Measurements from ENCODE around the gene SLC13A2. TPM values are rescaled to one million over a fixed set of nuclear protein-coding genes. Genes with fewer than 3 reads are reported as not detected.

Gene SLC13A2
- total and polyA plus RNA-seq, 9 of the 15 experiments (the other 6 are each of a cell fraction or from before 2014, with no cell fraction given), result 0.13 TPM; not detected in 8

DNA sequence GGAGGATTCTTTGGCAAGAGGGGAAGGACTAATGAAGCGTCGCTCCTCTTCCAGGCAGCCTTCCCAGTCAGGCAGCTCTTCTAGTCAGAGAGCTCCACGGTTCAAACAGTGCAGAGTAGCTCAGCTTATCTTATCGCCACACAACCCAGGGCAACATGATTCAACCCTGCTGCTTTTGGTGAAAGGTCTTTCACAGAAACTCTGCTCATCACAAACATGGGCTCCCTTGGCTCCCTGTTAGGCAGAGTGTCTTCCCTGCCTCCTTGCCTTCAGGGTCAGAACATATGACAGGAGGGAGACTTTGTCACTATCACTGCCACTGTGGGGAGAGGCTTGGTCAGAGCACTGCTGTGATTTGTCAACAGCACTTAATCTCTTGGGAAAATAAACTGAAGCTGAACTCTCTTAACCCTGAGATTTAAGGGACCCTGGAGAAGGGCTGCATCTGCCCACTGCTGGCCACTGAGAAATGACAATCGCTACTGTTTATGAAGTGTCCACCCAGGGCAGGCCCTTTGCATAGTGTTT, 6.9 kb upstream of the SLC13A2 start (continued):
- TF ChIP-seq CEBPG (CRISPR knock-in tag; IDR thresholded peaks at IDR 0.05) (peak; percentile 86), CEBPG (tag; conservative IDR thresholded peaks at IDR 0.05 in 1 of 2, IDR thresholded peaks at IDR 0.05 in 1 of 2) (peak in 1 of 2 experiments; percentile 59; a peak in 1 of 4 replicates), TRIM24 (IDR thresholded peaks at IDR 0.05) (peak; percentile 71 to 74; a peak in 2 of 4 replicates), PTRF (tag; IDR thresholded peaks at IDR 0.05) (no peak), PHF20 (IDR thresholded peaks at IDR 0.05; ENCODE audit: partially characterized antibody) (no peak), FOSL1 (tag; conservative IDR thresholded peaks at IDR 0.05) (peak; percentile 78), CTBP1 (IDR thresholded peaks at IDR 0.05; ENCODE audit: borderline replicate concordance) (no peak), ETS2 (tag; IDR thresholded peaks at IDR 0.05; ENCODE audit: borderline replicate concordance, poor library complexity, severe bottlenecking) (no peak), MBD2 (IDR thresholded peaks at IDR 0.05; ENCODE audit: borderline replicate concordance, low read depth) (no peak), FOXK1 (CRISPR knock-in tag; IDR thresholded peaks at IDR 0.05; ENCODE audit: borderline replicate concordance) (no peak)
- TF ChIP-seq, protein P1, sequence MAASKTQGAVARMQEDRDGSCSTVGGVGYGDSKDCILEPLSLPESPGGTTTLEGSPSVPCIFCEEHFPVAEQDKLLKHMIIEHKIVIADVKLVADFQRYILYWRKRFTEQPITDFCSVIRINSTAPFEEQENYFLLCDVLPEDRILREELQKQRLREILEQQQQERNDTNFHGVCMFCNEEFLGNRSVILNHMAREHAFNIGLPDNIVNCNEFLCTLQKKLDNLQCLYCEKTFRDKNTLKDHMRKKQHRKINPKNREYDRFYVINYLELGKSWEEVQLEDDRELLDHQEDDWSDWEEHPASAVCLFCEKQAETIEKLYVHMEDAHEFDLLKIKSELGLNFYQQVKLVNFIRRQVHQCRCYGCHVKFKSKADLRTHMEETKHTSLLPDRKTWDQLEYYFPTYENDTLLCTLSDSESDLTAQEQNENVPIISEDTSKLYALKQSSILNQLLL (CRISPR knock-in tag; IDR thresholded peaks at IDR 0.05; ENCODE audit: borderline replicate concordance), result no peak
